ENCODE results near the gene NFKBIE. TPM values are rescaled to one million over a fixed set of nuclear protein-coding genes. Genes with fewer than 3 reads are reported as not detected.

Gene NFKBIE
- total and polyA plus RNA-seq, 4 donors = 3.7 to 4.9 (median 4.7) TPM

DNA sequence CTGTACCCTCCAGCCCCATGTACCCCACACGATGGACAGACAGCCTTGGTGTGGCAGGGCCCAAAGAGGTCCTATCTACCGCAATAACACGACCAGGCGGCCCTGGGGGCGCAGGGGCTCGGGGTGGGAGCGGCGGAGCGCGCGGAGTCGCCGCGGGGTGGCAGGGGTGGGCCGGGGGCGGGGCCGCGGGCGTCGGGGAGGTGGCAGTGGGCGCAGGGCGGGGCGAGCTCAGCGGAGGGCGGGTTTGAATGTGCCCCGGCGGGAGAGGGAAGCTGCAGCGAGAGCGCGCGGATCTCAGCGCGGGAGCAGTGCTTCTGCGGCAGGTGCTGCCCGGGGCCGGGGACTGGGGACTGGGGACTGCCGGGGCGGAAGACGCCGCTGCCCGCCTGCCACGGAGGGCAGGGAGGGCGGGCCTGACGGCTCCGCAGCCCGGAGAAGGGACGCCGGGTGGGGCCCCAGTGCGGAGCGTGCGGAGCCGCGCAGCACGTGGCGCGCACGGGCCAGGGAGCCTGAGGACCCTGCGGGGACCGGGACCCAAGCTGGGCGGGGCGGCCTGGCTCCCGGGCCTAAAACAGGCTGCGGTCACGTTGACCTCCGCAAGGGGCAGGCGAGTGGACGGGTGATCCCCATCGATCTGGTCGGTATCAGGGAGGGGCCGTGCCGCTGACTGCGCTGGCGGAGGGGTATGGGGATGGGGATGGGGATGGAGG is 41.9 kb downstream of the NFKBIE start, which contains the start of gene SLC29A1:
Gene SLC29A1 (plus strand): TSS at position 277 of the 710 bp plus-strand sequence. CDS start 3,719 bp downstream, outside the sequence.
- peak; percentile 87 for DNase-seq (ENCODE audit: low spot score)
- H3K27me3 ChIP-seq (ENCODE audit: control insufficient read depth in 4 of 4, insufficient read depth in 4 of 4, low read length in 3 of 4) = no peaks in the 10 kb centered on the region
- peak within 1 kb of the TSS; percentile 50 to 71 (median 50) for H3K4me3 ChIP-seq (ENCODE audit: low read depth in 1 of 3, low read length in 3 of 3)
- peaks cover 51 to 90% (median 72%) of the 10 kb centered on the region in 4 donors for H3K4me1 ChIP-seq (ENCODE audit: control insufficient read depth in 4 of 4, insufficient read depth in 4 of 4, low read length in 3 of 4)
- no peaks in the 10 kb centered on the region for H3K36me3 ChIP-seq (ENCODE audit: control insufficient read depth in 4 of 4, insufficient read depth in 3 of 4, low read depth in 1 of 4, low read length in 3 of 4)
- peak in 1 of 2 donors; percentile 17 for TF ChIP-seq RAD21 (IDR thresholded peaks at IDR 0.05)
- no peak for TF ChIP-seq TAF1 (conservative IDR thresholded peaks at IDR 0.05)
- TF ChIP-seq, protein P1, sequence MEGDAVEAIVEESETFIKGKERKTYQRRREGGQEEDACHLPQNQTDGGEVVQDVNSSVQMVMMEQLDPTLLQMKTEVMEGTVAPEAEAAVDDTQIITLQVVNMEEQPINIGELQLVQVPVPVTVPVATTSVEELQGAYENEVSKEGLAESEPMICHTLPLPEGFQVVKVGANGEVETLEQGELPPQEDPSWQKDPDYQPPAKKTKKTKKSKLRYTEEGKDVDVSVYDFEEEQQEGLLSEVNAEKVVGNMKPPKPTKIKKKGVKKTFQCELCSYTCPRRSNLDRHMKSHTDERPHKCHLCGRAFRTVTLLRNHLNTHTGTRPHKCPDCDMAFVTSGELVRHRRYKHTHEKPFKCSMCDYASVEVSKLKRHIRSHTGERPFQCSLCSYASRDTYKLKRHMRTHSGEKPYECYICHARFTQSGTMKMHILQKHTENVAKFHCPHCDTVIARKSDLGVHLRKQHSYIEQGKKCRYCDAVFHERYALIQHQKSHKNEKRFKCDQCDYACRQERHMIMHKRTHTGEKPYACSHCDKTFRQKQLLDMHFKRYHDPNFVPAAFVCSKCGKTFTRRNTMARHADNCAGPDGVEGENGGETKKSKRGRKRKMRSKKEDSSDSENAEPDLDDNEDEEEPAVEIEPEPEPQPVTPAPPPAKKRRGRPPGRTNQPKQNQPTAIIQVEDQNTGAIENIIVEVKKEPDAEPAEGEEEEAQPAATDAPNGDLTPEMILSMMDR (IDR thresholded peaks at IDR 0.05; ENCODE audit: low read depth, low read length, missing input control) = peak; percentile 32
- peak within 1 kb of the TSS; percentile 80 to 89 for H3K27ac ChIP-seq (ENCODE audit: low read depth in 1 of 2, low read length in 2 of 2)
- H3K9me3 ChIP-seq (ENCODE audit: control insufficient read depth in 4 of 4, low read length in 3 of 4) = no peaks in the 10 kb centered on the region
- under 1% methylated on average over 72 of the region's 73 CpGs for WGBS
- H3K9ac ChIP-seq (ENCODE audit: low read depth in 1 of 2, low read length in 2 of 2) = peak within 1 kb of the TSS; percentile 3 to 24

DNA sequence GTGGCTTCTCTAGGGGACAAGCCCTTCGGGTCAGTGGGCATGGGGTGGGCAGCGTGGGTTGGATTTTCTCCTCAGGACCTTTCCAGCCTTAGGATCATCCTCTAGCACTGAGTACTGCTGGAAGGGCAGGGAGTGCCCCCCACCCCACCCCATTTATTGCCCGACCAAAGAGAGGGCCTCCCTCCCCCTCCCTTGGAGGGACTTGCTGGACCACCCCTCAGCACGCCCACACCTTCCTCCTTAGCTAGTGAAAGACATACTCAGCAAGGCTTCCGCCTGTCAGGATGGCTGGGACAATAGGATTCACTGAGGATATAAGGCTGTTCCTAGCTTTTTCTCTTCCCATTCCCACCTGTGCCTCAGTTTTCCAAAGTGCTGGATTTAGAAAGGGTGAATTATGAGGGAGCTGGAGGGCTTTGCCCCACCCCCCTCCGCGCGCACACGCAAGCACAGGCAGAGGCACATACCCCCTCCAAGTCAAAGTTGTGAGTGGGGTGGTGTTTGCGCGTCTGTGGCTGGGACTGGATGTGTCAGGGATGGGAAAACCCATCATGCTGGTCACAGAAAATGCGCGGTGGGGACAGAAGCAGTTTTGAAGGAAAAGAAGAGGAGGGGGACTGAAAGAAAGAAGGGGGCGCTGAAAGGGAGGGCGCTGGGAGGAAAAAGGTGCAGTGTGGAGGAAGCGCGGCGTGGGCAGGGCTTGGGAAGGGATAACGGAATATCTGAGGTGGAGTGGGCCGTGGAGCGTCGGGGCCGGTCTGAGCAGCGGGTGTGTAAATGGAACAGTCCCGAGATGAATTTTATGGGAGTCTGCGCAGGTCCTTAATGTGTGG is 42.6 kb downstream of the NFKBIE start:
- Histone ChIP-seq H3K27me3 (ENCODE audit: control insufficient read depth in 4 of 4, insufficient read depth in 4 of 4, low read length in 3 of 4) (no peaks in the 10 kb centered on the region), H3K9ac (ENCODE audit: low read depth in 1 of 2, low read length in 2 of 2) (peak overlapping the region; percentile 3 to 24), H3K4me1 (ENCODE audit: control insufficient read depth in 4 of 4, insufficient read depth in 4 of 4, low read length in 3 of 4) (peaks cover 50 to 90% (median 72%) of the 10 kb centered on the region in 4 donors), H3K4me3 (ENCODE audit: low read depth in 1 of 3, low read length in 3 of 3) (peak overlapping the region in 2 of 3 donors; percentile 40 to 71), H3K27ac (ENCODE audit: low read depth in 1 of 2, low read length in 2 of 2) (peak overlapping the region; percentile 68 to 89), H3K9me3 (ENCODE audit: control insufficient read depth in 4 of 4, low read length in 3 of 4) (no peaks in the 10 kb centered on the region), H3K36me3 (ENCODE audit: control insufficient read depth in 4 of 4, insufficient read depth in 3 of 4, low read depth in 1 of 4, low read length in 3 of 4) (no peaks in the 10 kb centered on the region)
- WGBS = 39% methylated on average over 26 of the region's 26 CpGs
- TF ChIP-seq, protein P2, sequence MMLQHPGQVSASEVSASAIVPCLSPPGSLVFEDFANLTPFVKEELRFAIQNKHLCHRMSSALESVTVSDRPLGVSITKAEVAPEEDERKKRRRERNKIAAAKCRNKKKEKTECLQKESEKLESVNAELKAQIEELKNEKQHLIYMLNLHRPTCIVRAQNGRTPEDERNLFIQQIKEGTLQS (IDR thresholded peaks at IDR 0.05) = no peak
- TF ChIP-seq JUND (IDR thresholded peaks at IDR 0.05) (no peak), GABPA (IDR thresholded peaks at IDR 0.05 in 1 of 2, conservative IDR thresholded peaks at IDR 0.05 in 1 of 2) (no peak), ZBTB33 (IDR thresholded peaks at IDR 0.05) (no peak), HNF4G (IDR thresholded peaks at IDR 0.05) (no peak), TAF1 (conservative IDR thresholded peaks at IDR 0.05) (no peak), NR2F2 (IDR thresholded peaks at IDR 0.05) (no peak), EGR1 (IDR thresholded peaks at IDR 0.05; ENCODE audit: low read depth in 2 of 2) (no peak), FOXA2 (IDR thresholded peaks at IDR 0.05) (no peak), FOXA1 (IDR thresholded peaks at IDR 0.05) (no peak), RAD21 (IDR thresholded peaks at IDR 0.05) (no peak), RXRA (IDR thresholded peaks at IDR 0.05) (no peak), SP1 (IDR thresholded peaks at IDR 0.05) (no peak), HNF4A (conservative IDR thresholded peaks at IDR 0.05) (no peak), YY1 (IDR thresholded peaks at IDR 0.05) (no peak)
- TF ChIP-seq, protein P3, sequence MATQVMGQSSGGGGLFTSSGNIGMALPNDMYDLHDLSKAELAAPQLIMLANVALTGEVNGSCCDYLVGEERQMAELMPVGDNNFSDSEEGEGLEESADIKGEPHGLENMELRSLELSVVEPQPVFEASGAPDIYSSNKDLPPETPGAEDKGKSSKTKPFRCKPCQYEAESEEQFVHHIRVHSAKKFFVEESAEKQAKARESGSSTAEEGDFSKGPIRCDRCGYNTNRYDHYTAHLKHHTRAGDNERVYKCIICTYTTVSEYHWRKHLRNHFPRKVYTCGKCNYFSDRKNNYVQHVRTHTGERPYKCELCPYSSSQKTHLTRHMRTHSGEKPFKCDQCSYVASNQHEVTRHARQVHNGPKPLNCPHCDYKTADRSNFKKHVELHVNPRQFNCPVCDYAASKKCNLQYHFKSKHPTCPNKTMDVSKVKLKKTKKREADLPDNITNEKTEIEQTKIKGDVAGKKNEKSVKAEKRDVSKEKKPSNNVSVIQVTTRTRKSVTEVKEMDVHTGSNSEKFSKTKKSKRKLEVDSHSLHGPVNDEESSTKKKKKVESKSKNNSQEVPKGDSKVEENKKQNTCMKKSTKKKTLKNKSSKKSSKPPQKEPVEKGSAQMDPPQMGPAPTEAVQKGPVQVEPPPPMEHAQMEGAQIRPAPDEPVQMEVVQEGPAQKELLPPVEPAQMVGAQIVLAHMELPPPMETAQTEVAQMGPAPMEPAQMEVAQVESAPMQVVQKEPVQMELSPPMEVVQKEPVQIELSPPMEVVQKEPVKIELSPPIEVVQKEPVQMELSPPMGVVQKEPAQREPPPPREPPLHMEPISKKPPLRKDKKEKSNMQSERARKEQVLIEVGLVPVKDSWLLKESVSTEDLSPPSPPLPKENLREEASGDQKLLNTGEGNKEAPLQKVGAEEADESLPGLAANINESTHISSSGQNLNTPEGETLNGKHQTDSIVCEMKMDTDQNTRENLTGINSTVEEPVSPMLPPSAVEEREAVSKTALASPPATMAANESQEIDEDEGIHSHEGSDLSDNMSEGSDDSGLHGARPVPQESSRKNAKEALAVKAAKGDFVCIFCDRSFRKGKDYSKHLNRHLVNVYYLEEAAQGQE (IDR thresholded peaks at IDR 0.05) = no peak
- TF ChIP-seq, protein P4, sequence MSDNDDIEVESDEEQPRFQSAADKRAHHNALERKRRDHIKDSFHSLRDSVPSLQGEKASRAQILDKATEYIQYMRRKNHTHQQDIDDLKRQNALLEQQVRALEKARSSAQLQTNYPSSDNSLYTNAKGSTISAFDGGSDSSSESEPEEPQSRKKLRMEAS (IDR thresholded peaks at IDR 0.05) = no peak
- TF ChIP-seq, protein P1 (IDR thresholded peaks at IDR 0.05; ENCODE audit: low read depth, low read length, missing input control) = no peak
- no peak for DNase-seq (ENCODE audit: low spot score)

All from liver (tissue), 9 donors.